Inflammatory macrophage (primary cell): Measurements from ENCODE around the gene TICRR.

Experiments used
- DNase-seq, 2 donors: peaks; one replicate each; pipeline ENCODE4 v3.0.0-alpha.2; 2020 to 2022

The TICRR gene

GRCh38 chr15:89674526-89674925 is 99.3 kb downstream of the TICRR start:
- DNase-seq = no peak

GRCh38 chr15:89675606-89676005 is 100.3 kb downstream of the TICRR start:
- no peak for DNase-seq

GRCh38 chr15:89677381-89677780 is 102.1 kb downstream of the TICRR start:
- DNase-seq = no peak
